ENCODE data around the gene DIS3L2.
A peak's percentile ranks its signal among the peaks of the same experiment; 100 is the strongest.
"Not testable (repeated sequence)": the region's sequence is repeated elsewhere in the genome, so short reads cannot be mapped to it uniquely, and the experiment has no call there.

The DIS3L2 gene

GRCh38 chr2:232322560-232323327 lies 361.2 kb downstream of the DIS3L2 start:
- no peak for DNase-seq (ENCODE audit: low read depth)

GRCh38 chr2:232323328-232323650 lies 361.8 kb downstream of the DIS3L2 start:
- no peak for DNase-seq (ENCODE audit: low read depth)

- not testable (repeated sequence) for DNase-seq (ENCODE audit: low read depth)
Measured at GRCh38 chr2:232323967-232324366, 362.5 kb downstream of the DIS3L2 start.

- no peak for DNase-seq (ENCODE audit: low read depth)
Measured at GRCh38 chr2:232324778-232325177, 363.3 kb downstream of the DIS3L2 start.

- DNase-seq (ENCODE audit: low read depth), result peak; percentile 24
Measured at GRCh38 chr2:232325324-232326273, 364.1 kb downstream of the DIS3L2 start.

GRCh38 chr2:232326274-232327104 lies 365.0 kb downstream of the DIS3L2 start:
- DNase-seq (ENCODE audit: low read depth), result not testable (repeated sequence)

- peak; percentile 55 for DNase-seq (ENCODE audit: low read depth)
Measured at GRCh38 chr2:232327105-232328031, 365.9 kb downstream of the DIS3L2 start.

- DNase-seq (ENCODE audit: low read depth), result no peak
Measured at GRCh38 chr2:232328032-232328422, 366.5 kb downstream of the DIS3L2 start.

GRCh38 chr2:232328516-232329460 lies 367.3 kb downstream of the DIS3L2 start:
- DNase-seq (ENCODE audit: low read depth), result no peak

GRCh38 chr2:232329716-232330067 lies 368.2 kb downstream of the DIS3L2 start:
- no peak for DNase-seq (ENCODE audit: low read depth)

GRCh38 chr2:232330068-232330999 lies 368.8 kb downstream of the DIS3L2 start:
- no peak for DNase-seq (ENCODE audit: low read depth)

- DNase-seq (ENCODE audit: low read depth), result not testable (repeated sequence)
Measured at GRCh38 chr2:232331061-232331460, 369.5 kb downstream of the DIS3L2 start.

- not testable (repeated sequence) for DNase-seq (ENCODE audit: low read depth)
Measured at GRCh38 chr2:232331641-232332040, 370.1 kb downstream of the DIS3L2 start.

- not testable (repeated sequence) for DNase-seq (ENCODE audit: low read depth)
Measured at GRCh38 chr2:232332244-232332939, 370.9 kb downstream of the DIS3L2 start.

- DNase-seq (ENCODE audit: low read depth), result no peak
Measured at GRCh38 chr2:232332940-232333259, 371.4 kb downstream of the DIS3L2 start.

GRCh38 chr2:232333361-232334135 lies 372.0 kb downstream of the DIS3L2 start:
- DNase-seq (ENCODE audit: low read depth), result no peak

- DNase-seq (ENCODE audit: low read depth), result not testable (repeated sequence)
Measured at GRCh38 chr2:232334136-232334884, 372.8 kb downstream of the DIS3L2 start.
